Measurements from ENCODE around the gene ZNF606.

Gene ZNF606

DNA sequence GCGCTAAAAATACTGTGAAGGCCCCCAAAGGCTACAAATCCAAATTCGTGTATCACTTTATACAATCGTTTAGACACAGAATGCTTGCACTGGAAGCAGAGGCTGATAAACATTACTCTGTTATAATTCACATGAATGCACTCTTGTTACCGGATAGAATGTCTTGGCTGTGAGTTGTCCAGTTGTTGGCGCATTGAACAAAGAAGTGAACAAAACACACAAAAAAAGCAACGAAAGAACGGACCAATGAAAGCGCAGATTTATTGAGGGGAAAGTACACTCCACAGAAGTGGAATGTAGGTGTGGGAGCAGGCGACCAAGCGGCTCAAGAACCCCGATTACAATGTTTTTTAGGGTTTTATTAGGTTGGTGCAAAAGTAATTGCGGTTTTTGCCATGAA lies 66.9 kb downstream of the ZNF606 start:
- DNase-seq (ENCODE audit: insufficient read length, low spot score): no peak
- FAIRE-seq: no peak

- DNase-seq (ENCODE audit: insufficient read length, low spot score) (no peak), FAIRE-seq (peak; percentile 68)
These were observed 67.6 kb downstream of the ZNF606 start, which contains the start of gene ZNF418 for GRCh38 chr19:57934820-57935665. ZNF418 (minus strand) TSS chr19:57935402; CDS start chr19:57933822, 1,580 bp downstream.

GRCh38 chr19:57927587-57927986 lies 75.0 kb downstream of the ZNF606 start:
- no peak for DNase-seq (ENCODE audit: insufficient read length, low spot score)
- no peak for FAIRE-seq
